ENCODE results near the gene GPHN. TPM values are rescaled to one million over a fixed set of nuclear protein-coding genes. Genes with fewer than 3 reads are reported as not detected.

GPHN gene
- total RNA-seq, 1 donor from 2014 or later: 12.5 TPM

- Histone ChIP-seq H3K27ac (no peak overlapping the region), H3K36me3 (no peaks in the 10 kb centered on the region), H3K4me1 (no peaks in the 10 kb centered on the region), H3K27me3 (no peaks in the 10 kb centered on the region), H3K9me3 (no peaks in the 10 kb centered on the region), H3K4me3 (no peak overlapping the region)
- no peak for TF ChIP-seq POLR2AphosphoS5 (IDR thresholded peaks at IDR 0.05; ENCODE audit: insufficient read depth in 1 of 2, low read depth in 1 of 2)
- no peak for TF ChIP-seq CTCF (IDR thresholded peaks at IDR 0.05)
- no peak for TF ChIP-seq POLR2A (IDR thresholded peaks at IDR 0.05)
- intact Hi-C loops (cut with DNase I): no loop called here
- DNase-seq (ENCODE audit: extremely low spot score in 2 of 2): no peak
These were observed 471.4 kb downstream of the GPHN start for GRCh38 chr14:66979101-66979974.

GRCh38 chr14:66982247-66982646, 474.3 kb downstream of the GPHN start:
- intact Hi-C loops (cut with DNase I): no loop called here
- Histone ChIP-seq H3K27ac (no peak overlapping the region), H3K9me3 (no peaks in the 10 kb centered on the region), H3K4me1 (no peaks in the 10 kb centered on the region), H3K27me3 (no peaks in the 10 kb centered on the region), H3K4me3 (no peak overlapping the region), H3K36me3 (no peaks in the 10 kb centered on the region)
- DNase-seq (ENCODE audit: extremely low spot score in 2 of 2): no peak
- TF ChIP-seq CTCF (IDR thresholded peaks at IDR 0.05) (no peak), POLR2AphosphoS5 (IDR thresholded peaks at IDR 0.05; ENCODE audit: insufficient read depth in 1 of 2, low read depth in 1 of 2) (no peak), POLR2A (IDR thresholded peaks at IDR 0.05) (no peak)

GRCh38 chr14:66992776-66993175, 484.8 kb downstream of the GPHN start:
- no peak for DNase-seq (ENCODE audit: extremely low spot score in 2 of 2)
- TF ChIP-seq POLR2A (IDR thresholded peaks at IDR 0.05): no peak
- TF ChIP-seq CTCF (IDR thresholded peaks at IDR 0.05): no peak
- no peak for TF ChIP-seq POLR2AphosphoS5 (IDR thresholded peaks at IDR 0.05; ENCODE audit: insufficient read depth in 1 of 2, low read depth in 1 of 2)
- intact Hi-C loops (cut with DNase I): no loop called here
- H3K27ac ChIP-seq: no peak overlapping the region
- H3K9me3 ChIP-seq: no peaks in the 10 kb centered on the region
- H3K4me3 ChIP-seq: no peak overlapping the region
- no peaks in the 10 kb centered on the region for H3K36me3 ChIP-seq
- no peaks in the 10 kb centered on the region for H3K27me3 ChIP-seq
- H3K4me1 ChIP-seq: no peaks in the 10 kb centered on the region

GRCh38 chr14:66993512-66993911, 485.6 kb downstream of the GPHN start:
- intact Hi-C loops (cut with DNase I): no loop called here
- no peaks in the 10 kb centered on the region for H3K4me1 ChIP-seq
- no peak for TF ChIP-seq POLR2AphosphoS5 (IDR thresholded peaks at IDR 0.05; ENCODE audit: insufficient read depth in 1 of 2, low read depth in 1 of 2)
- TF ChIP-seq POLR2A (IDR thresholded peaks at IDR 0.05): no peak
- no peak for TF ChIP-seq CTCF (IDR thresholded peaks at IDR 0.05)

GRCh38 chr14:66998013-66998412, 490.1 kb downstream of the GPHN start:
- no peaks in the 10 kb centered on the region for H3K9me3 ChIP-seq
- intact Hi-C loops (cut with DNase I): no loop called here
- no peaks in the 10 kb centered on the region for H3K27me3 ChIP-seq
- TF ChIP-seq POLR2AphosphoS5 (IDR thresholded peaks at IDR 0.05; ENCODE audit: insufficient read depth in 1 of 2, low read depth in 1 of 2): no peak
- no peak for TF ChIP-seq POLR2A (IDR thresholded peaks at IDR 0.05)
- TF ChIP-seq CTCF (IDR thresholded peaks at IDR 0.05): no peak
- no peaks in the 10 kb centered on the region for H3K36me3 ChIP-seq
- H3K4me3 ChIP-seq: no peak overlapping the region
- no peaks in the 10 kb centered on the region for H3K4me1 ChIP-seq
- DNase-seq (ENCODE audit: extremely low spot score in 2 of 2): no peak
- H3K27ac ChIP-seq: no peak overlapping the region

More at GRCh38 chr14:66993512-66993911, 485.6 kb downstream of the GPHN start:
- DNase-seq (ENCODE audit: extremely low spot score in 2 of 2): no peak
- Histone ChIP-seq H3K27me3 (no peaks in the 10 kb centered on the region), H3K9me3 (no peaks in the 10 kb centered on the region), H3K27ac (no peak overlapping the region), H3K36me3 (no peaks in the 10 kb centered on the region), H3K4me3 (no peak overlapping the region)
